ENCODE data around the gene FAM209B.

DNA sequence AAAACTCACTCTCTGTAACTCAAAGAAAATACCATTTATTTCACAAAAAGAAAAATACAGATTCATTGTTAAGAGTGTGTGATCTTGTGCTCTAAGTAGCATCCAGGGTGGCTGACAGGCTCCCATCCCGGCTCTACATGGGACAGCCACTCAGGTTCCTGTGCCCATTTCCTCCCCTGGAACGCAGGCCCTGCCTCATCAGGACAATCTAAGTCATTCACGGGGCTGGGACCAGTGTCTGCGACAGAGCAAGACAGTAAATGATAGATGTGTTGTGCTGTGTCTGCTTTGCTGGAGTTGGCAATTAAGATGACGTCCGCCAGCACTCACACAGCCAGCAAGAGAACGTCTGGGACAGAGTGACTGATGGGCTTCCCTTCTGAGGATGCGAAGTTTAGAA is 15.4 kb upstream of the FAM209B start:
- TF ChIP-seq EZH2 (IDR thresholded peaks at IDR 0.05) (no peak), POLR2AphosphoS5 (IDR thresholded peaks at IDR 0.05; ENCODE audit: borderline replicate concordance, low read depth, low read length) (no peak), FOXP2 (optimal IDR thresholded peaks at IDR 0.05; ENCODE audit: control extremely low read depth, extremely low read length, insufficient read depth) (no peak)
